CD14-positive monocyte (primary cell): Measurements from ENCODE around the gene CDC73. TPM values are rescaled to one million over a fixed set of nuclear protein-coding genes. Genes with fewer than 3 reads are reported as not detected.

Experiments used
- DNase-seq, 3 donors: peaks; one replicate each; pipeline ENCODE4 v3.0.0-alpha.2; 2011 to 2022
- H2AFZ ChIP-seq: 2 replicates; pipeline ENCODE4 v1.6.0; 2012; ENCODE audit warnings: mild to moderate bottlenecking, low read depth, low read length, inconsistent platforms; ENCODE audit not compliant: insufficient read depth, poor library complexity, severe bottlenecking
- H3K27ac ChIP-seq, 2 donors: 1 replicate in 1 of 2; 2 replicates in 1 of 2; pipeline ENCODE4 v1.5.1; 2012 to 2013; ENCODE audit warnings: low read length in 2 of 2, control low read depth in 1 of 2, inconsistent platforms in 1 of 2, low read depth in 1 of 2, mild to moderate bottlenecking in 1 of 2
- H3K27me3 ChIP-seq, 2 donors: one replicate each; pipeline versions ENCODE4 v1.6.0 to v1.6.1; 2011 to 2013; ENCODE audit warnings: low read length in 2 of 2; ENCODE audit not compliant: control insufficient read depth in 2 of 2, insufficient read depth in 2 of 2
- H3K36me3 ChIP-seq, 2 donors: replicated peaks in 1 of 2; 1 replicate in 1 of 2; 2 replicates in 1 of 2; pipeline versions ENCODE4 v1.5.1 to v1.6.1; 2012 to 2013; ENCODE audit warnings: low read length in 2 of 2, control low read depth in 1 of 2, inconsistent platforms in 1 of 2, mild to moderate bottlenecking in 1 of 2; ENCODE audit not compliant: insufficient read depth in 2 of 2, control insufficient read depth in 1 of 2
- H3K4me1 ChIP-seq, 2 donors: 1 replicate in 1 of 2; 2 replicates in 1 of 2; pipeline versions ENCODE4 v1.5.1 to v1.6.1; 2012 to 2013; ENCODE audit warnings: low read length in 2 of 2, control low read depth in 1 of 2, inconsistent platforms in 1 of 2, mild to moderate bottlenecking in 1 of 2, moderate library complexity in 1 of 2; ENCODE audit not compliant: insufficient read depth in 2 of 2, control insufficient read depth in 1 of 2
- H3K4me2 ChIP-seq: replicated peaks from 2 replicates; pipeline ENCODE3; 2012; ENCODE audit warnings: low read length, moderate library complexity, mild to moderate bottlenecking; ENCODE audit not compliant: poor library complexity, severe bottlenecking; ENCODE audit errors: extremely low read depth
- H3K4me3 ChIP-seq, 3 experiments: fragments of 200-600 bp in 1 of 3; sonication (generic) in 1 of 3; replicated peaks in 1 of 3; 1 replicate in 2 of 3; 2 replicates in 1 of 3; pipeline ENCODE4 v1.5.1; 2011 to 2013; ENCODE audit warnings: low read length in 3 of 3, mild to moderate bottlenecking in 3 of 3, control low read depth in 2 of 3, low read depth in 2 of 3, inconsistent platforms in 1 of 3, moderate library complexity in 1 of 3
- H3K79me2 ChIP-seq: 2 replicates; pipeline ENCODE4 v1.6.0; 2012; ENCODE audit warnings: mild to moderate bottlenecking, control low read depth, inconsistent platforms, low read length, moderate library complexity; ENCODE audit not compliant: insufficient read depth
- H3K9ac ChIP-seq: 2 replicates; pipeline ENCODE4 v1.6.0; 2017; ENCODE audit warnings: low read length, mild to moderate bottlenecking; ENCODE audit not compliant: insufficient read depth, poor library complexity, severe bottlenecking
- H3K9me3 ChIP-seq, 2 donors: replicated peaks in 1 of 2; 1 replicate in 1 of 2; 2 replicates in 1 of 2; pipeline versions ENCODE4 v1.5.1 to v1.6.1; 2012 to 2013; ENCODE audit warnings: low read length in 2 of 2, control low read depth in 1 of 2; ENCODE audit not compliant: control insufficient read depth in 1 of 2, insufficient read depth in 1 of 2
- H4K20me1 ChIP-seq: 2 replicates; pipeline ENCODE4 v1.6.0; 2012; ENCODE audit warnings: mild to moderate bottlenecking, low read length, control low read depth, moderate library complexity; ENCODE audit not compliant: insufficient read depth
- H3K27ac Mint-ChIP-seq, 7 donors: one replicate each; pipeline ENCODE4 v1.8.0; 2020; ENCODE audit warnings: mild to moderate bottlenecking in 7 of 7, mixed read lengths in 7 of 7, moderate library complexity in 6 of 7, inconsistent platforms in 2 of 7
- H3K27me3 Mint-ChIP-seq, 3 donors: one replicate each; pipeline ENCODE4 v1.8.0; 2021 to 2022; ENCODE audit warnings: low read depth in 3 of 3, mild to moderate bottlenecking in 3 of 3, mixed read lengths in 3 of 3, moderate library complexity in 3 of 3, inconsistent platforms in 1 of 3
- H3K36me3 Mint-ChIP-seq, 2 donors: one replicate each; pipeline ENCODE4 v1.8.0; 2020; ENCODE audit warnings: mixed read lengths in 2 of 2, inconsistent platforms in 1 of 2, mild to moderate bottlenecking in 1 of 2
- H3K4me1 Mint-ChIP-seq: one replicate; pipeline ENCODE4 v1.8.0; 2020; ENCODE audit warnings: mild to moderate bottlenecking, mixed read lengths
- H3K4me3 Mint-ChIP-seq, 2 donors: one replicate each; pipeline ENCODE4 v1.8.0; 2020; ENCODE audit warnings: mild to moderate bottlenecking in 2 of 2, mixed read lengths in 2 of 2, moderate library complexity in 1 of 2
- H3K9me3 Mint-ChIP-seq, 7 donors: one replicate each; pipeline ENCODE4 v1.8.0; 2020 to 2022; ENCODE audit warnings: mixed read lengths in 7 of 7, mild to moderate bottlenecking in 6 of 7, moderate library complexity in 6 of 7, inconsistent platforms in 2 of 7
- WGBS: methylation state at CpG from one replicate; pipeline ENCODE4 v1.1.5; 2013; ENCODE audit warnings: missing lambda C conversion rate; ENCODE audit not compliant: insufficient coverage; 5-methylcytosine and 5-hydroxymethylcytosine counted together
- intact Hi-C, 2 donors: fragments of 100-400 bp; cut with micrococcal nuclease; formaldehyde crosslinking; loops; one replicate each; pipeline versions ENCODE4 v1.15.0 to v1.15.1; 2023
- polyA plus RNA-seq, 3 donors: library from polyadenylated mRNA; depleted of rRNA in 1 of 3; unstranded in 2 of 3; stranded (reverse) in 1 of 3; fragments of 300-500 nt in 2 of 3; fragments of >200 nt in 1 of 3; fragmentation: Illumina TruSeq in 2 of 3; gene quantifications; 1 replicate in 2 of 3; 2 replicates in 1 of 3; pipeline ENCODE4 v1.2.3, GENCODE V29; 2012 to 2021
- TF ChIP-seq, protein P1 (sequence below): fragments of 200-600 bp; IDR thresholded peaks from one replicate; pipeline ENCODE4 v1.8.0; 2022; ENCODE audit warnings: antibody characterized with exemption, mild to moderate bottlenecking

Gene CDC73
- polyA plus RNA-seq, 3 donors = 14.2 to 60.3 (median 57.2) TPM

DNA sequence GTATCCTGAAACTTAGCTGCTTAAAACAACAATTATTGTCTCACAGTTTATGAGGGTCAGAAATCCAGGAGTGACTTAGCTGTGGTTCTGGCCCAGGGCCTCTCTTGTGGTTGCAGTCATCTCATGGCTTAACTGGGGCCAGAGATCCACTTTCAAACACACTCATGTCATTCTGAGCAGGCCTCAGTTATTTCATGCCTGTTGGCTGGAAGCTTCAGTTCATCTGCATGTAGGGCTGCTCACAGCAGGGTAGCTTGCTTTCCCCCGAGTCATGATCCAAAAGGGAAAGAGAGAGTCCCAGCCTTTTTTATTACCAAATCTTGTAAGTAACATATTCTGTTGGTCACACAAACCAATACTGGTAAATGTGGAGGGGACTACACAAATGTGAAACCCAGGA is 161.2 kb downstream of the CDC73 start:
- no peaks in the 10 kb centered on the region for H3K36me3 Mint-ChIP-seq
- H3K4me3 Mint-ChIP-seq = no peak overlapping the region
- no peaks in the 10 kb centered on the region for H3K4me1 Mint-ChIP-seq
- Histone ChIP-seq H3K36me3 (no peaks in the 10 kb centered on the region), H4K20me1 (no peaks in the 10 kb centered on the region), H3K79me2 (no peaks in the 10 kb centered on the region), H3K9me3 (no peaks in the 10 kb centered on the region), H3K9ac (no peak overlapping the region), H3K4me1 (no peaks in the 10 kb centered on the region), H3K27ac (no peak overlapping the region), H2AFZ (no peak overlapping the region), H3K4me3 (no peak overlapping the region), H3K4me2 (no peak overlapping the region), H3K27me3 (no peaks in the 10 kb centered on the region)
- H3K27me3 Mint-ChIP-seq = peaks cover 0 to 2% (median 0%) of the 10 kb centered on the region in 3 donors
- DNase-seq = no peak
- TF ChIP-seq, protein P1, sequence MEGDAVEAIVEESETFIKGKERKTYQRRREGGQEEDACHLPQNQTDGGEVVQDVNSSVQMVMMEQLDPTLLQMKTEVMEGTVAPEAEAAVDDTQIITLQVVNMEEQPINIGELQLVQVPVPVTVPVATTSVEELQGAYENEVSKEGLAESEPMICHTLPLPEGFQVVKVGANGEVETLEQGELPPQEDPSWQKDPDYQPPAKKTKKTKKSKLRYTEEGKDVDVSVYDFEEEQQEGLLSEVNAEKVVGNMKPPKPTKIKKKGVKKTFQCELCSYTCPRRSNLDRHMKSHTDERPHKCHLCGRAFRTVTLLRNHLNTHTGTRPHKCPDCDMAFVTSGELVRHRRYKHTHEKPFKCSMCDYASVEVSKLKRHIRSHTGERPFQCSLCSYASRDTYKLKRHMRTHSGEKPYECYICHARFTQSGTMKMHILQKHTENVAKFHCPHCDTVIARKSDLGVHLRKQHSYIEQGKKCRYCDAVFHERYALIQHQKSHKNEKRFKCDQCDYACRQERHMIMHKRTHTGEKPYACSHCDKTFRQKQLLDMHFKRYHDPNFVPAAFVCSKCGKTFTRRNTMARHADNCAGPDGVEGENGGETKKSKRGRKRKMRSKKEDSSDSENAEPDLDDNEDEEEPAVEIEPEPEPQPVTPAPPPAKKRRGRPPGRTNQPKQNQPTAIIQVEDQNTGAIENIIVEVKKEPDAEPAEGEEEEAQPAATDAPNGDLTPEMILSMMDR = no peak
- no peak overlapping the region for H3K27ac Mint-ChIP-seq
- no CpG with 5 or more reads among the region's 1 CpG for WGBS
- intact Hi-C loops = no loop called here
- H3K9me3 Mint-ChIP-seq = peaks cover 0 to 7% (median 3%) of the 10 kb centered on the region in 7 donors

DNA sequence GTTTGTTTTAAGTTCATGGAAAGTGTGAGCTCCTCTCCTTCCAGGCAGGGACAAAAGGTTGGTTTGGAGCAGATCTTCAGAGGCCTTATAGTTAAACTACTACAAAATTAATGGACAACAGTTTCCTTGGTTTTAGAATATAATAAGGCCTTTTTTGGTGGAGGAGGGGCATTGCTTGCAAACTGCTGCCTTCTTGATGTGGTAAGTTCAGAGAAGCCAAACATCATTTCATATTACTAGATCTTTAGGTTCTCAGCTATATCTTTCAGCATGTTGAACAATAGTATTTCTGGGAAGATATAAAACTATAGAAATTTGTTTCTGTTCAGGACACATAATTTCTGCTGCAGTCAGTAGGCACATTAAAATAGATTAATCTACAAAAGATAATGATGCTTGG is 162.4 kb downstream of the CDC73 start:
- Histone ChIP-seq H3K27ac (no peak overlapping the region), H3K27me3 (no peaks in the 10 kb centered on the region), H4K20me1 (no peaks in the 10 kb centered on the region), H3K4me1 (no peaks in the 10 kb centered on the region), H3K36me3 (no peaks in the 10 kb centered on the region), H3K79me2 (no peaks in the 10 kb centered on the region), H2AFZ (no peak overlapping the region), H3K4me2 (no peak overlapping the region), H3K4me3 (no peak overlapping the region), H3K9me3 (no peaks in the 10 kb centered on the region), H3K9ac (no peak overlapping the region)
- no peak overlapping the region for H3K27ac Mint-ChIP-seq
- peaks cover 0 to 7% (median 3%) of the 10 kb centered on the region in 7 donors for H3K9me3 Mint-ChIP-seq
- no peaks in the 10 kb centered on the region for H3K36me3 Mint-ChIP-seq
- intact Hi-C loops = no loop called here
- TF ChIP-seq, protein P1 = no peak
- H3K4me3 Mint-ChIP-seq = no peak overlapping the region
- H3K4me1 Mint-ChIP-seq = no peaks in the 10 kb centered on the region
- no peak for DNase-seq
- peaks cover 0 to 2% (median 0%) of the 10 kb centered on the region in 3 donors for H3K27me3 Mint-ChIP-seq
